Tibial nerve (tissue), 4 donors: Measurements from ENCODE around the gene TBC1D10B. TPM values are rescaled to one million over a fixed set of nuclear protein-coding genes. Genes with fewer than 3 reads are reported as not detected.

ENCODE experiments used
- DNase-seq, 2 donors: peaks; one replicate each; pipeline ENCODE4 v3.0.0-alpha.2; 2019; ENCODE audit warnings: low spot score in 2 of 2
- H3K27ac ChIP-seq, 4 donors: fragments of 200-600 bp; sonication (generic) in 3 of 4; one replicate each; pipeline ENCODE4 v1.5.1; 2017 to 2019; ENCODE audit warnings: mild to moderate bottlenecking in 1 of 4
- H3K27me3 ChIP-seq, 2 donors: fragments of 200-600 bp; sonication (generic) in 1 of 2; one replicate each; pipeline versions ENCODE4 v1.5.1 to v1.6.0; 2017 to 2019
- H3K36me3 ChIP-seq, 3 donors: fragments of 200-600 bp; sonication (generic); one replicate each; pipeline ENCODE4 v1.5.1; 2018 to 2019
- H3K4me1 ChIP-seq, 4 donors: fragments of 200-600 bp; sonication (generic) in 3 of 4; one replicate each; pipeline ENCODE4 v1.5.1; 2017 to 2019
- H3K4me3 ChIP-seq, 4 donors: fragments of 200-600 bp; sonication (generic) in 3 of 4; one replicate each; pipeline ENCODE4 v1.5.1; 2017 to 2019; ENCODE audit warnings: mild to moderate bottlenecking in 1 of 4, moderate library complexity in 1 of 4
- H3K9me3 ChIP-seq, 4 donors: fragments of 200-600 bp; sonication (generic) in 3 of 4; one replicate each; pipeline ENCODE4 v1.5.1; 2017 to 2019
- CTCF ChIP-seq, 5 experiments: fragments of 200-600 bp in 3 of 5; fragments of 450-650 bp in 2 of 5; sonication (generic) in 3 of 5; IDR thresholded peaks; one replicate each; pipeline ENCODE4 v1.5.1; 2016 to 2019; ENCODE audit warnings: antibody characterized with exemption in 5 of 5, mild to moderate bottlenecking in 3 of 5, moderate library complexity in 2 of 5
- EP300 ChIP-seq, 2 donors: sonication (generic); formaldehyde crosslinking; IDR thresholded peaks; one replicate each; pipeline ENCODE4 v1.6.1; 2017; ENCODE audit warnings: antibody characterized with exemption in 2 of 2, mild to moderate bottlenecking in 1 of 2
- POLR2A ChIP-seq, 2 donors: fragments of 450-650 bp; IDR thresholded peaks; one replicate each; pipeline ENCODE4 v1.6.1; 2017; ENCODE audit warnings: antibody characterized with exemption in 2 of 2, mild to moderate bottlenecking in 2 of 2, moderate library complexity in 2 of 2
- WGBS, 2 donors: methylation state at CpG; one replicate each; pipeline ENCODE4 v1.1.5; 2018; 5-methylcytosine and 5-hydroxymethylcytosine counted together
- total RNA-seq, 4 donors: library from RNA; depleted of rRNA; stranded (reverse); fragments of >200 nt; gene quantifications; one replicate each; pipeline ENCODE4 v1.1.0, GENCODE V29; 2016

TBC1D10B gene
- total RNA-seq, 4 donors from 2014 or later = 25.6 to 52.2 (median 31.1) TPM

DNA sequence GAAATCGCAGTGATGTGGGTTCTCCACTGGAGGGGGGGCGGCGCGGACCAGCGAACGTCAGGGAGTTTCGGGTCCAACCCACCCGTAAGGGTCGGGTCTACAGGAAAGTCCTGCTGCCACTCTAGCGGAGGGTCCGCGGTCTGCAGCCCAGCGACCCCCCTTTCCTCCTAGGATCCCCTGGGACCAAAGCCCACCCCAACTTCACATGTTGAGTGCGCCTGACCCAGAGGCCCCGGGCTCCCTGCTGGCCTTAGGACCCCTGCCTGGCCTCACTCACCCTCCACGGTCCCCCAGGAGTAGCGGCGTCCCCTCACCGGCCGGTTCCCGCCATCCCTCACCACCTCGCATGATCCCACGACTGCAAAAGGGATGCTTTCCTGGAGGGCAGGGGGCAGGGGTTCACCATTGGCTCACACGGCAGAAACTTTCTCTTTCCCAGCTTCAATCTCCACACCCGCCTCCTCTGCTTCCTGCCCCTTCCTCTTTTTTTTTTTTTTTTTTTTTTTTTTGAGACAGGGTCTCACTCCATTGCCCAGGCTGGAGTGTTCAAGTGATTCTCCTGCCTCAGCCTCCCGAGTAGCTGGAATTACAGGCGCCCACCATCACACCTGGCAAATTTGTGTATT, 9.0 kb upstream of the TBC1D10B start:
- DNase-seq = no peak
- H3K4me1 ChIP-seq = peaks cover 0 to 29% (median 13%) of the 10 kb centered on the region in 4 donors
- H3K27me3 ChIP-seq = no peaks in the 10 kb centered on the region
- WGBS, 2 donors = 30 to 37% methylated on average over 15 to 22 of the region's 27 CpGs
- TF ChIP-seq CTCF (IDR thresholded peaks at IDR 0.05) (no peak), EP300 (IDR thresholded peaks at IDR 0.05) (no peak), POLR2A (IDR thresholded peaks at IDR 0.05) (no peak)
- no peaks in the 10 kb centered on the region for H3K9me3 ChIP-seq
- H3K27ac ChIP-seq = peak overlapping the region; percentile 99 to 100 (median 100)
- no peaks in the 10 kb centered on the region for H3K36me3 ChIP-seq
- H3K4me3 ChIP-seq = peak overlapping the region; percentile 66 to 89 (median 79)

GRCh38 chr16:30378236-30379157, 8.2 kb upstream of the TBC1D10B start:
- no peaks in the 10 kb centered on the region for H3K9me3 ChIP-seq
- H3K27me3 ChIP-seq = no peaks in the 10 kb centered on the region
- peak overlapping the region; percentile 66 to 89 (median 79) for H3K4me3 ChIP-seq
- peak overlapping the region; percentile 99 to 100 (median 100) for H3K27ac ChIP-seq
- peak in 3 of 5 experiments; percentile 12 to 37 (median 27) for TF ChIP-seq CTCF (IDR thresholded peaks at IDR 0.05)
- peak; percentile 23 to 89 for TF ChIP-seq POLR2A (IDR thresholded peaks at IDR 0.05)
- peak; percentile 13 to 80 for TF ChIP-seq EP300 (IDR thresholded peaks at IDR 0.05)
- peak; percentile 98 to 99 for DNase-seq
- peaks cover 0 to 29% (median 13%) of the 10 kb centered on the region in 4 donors for H3K4me1 ChIP-seq
- no peaks in the 10 kb centered on the region for H3K36me3 ChIP-seq
- 1% methylated on average over 38 to 61 of the region's 67 CpGs for WGBS, 2 donors

- 0 to 1% methylated on average over 39 of the region's 39 CpGs for WGBS, 2 donors
These were observed 7.5 kb upstream of the TBC1D10B start for GRCh38 chr16:30377812-30378235.

GRCh38 chr16:30377050-30377811, 6.9 kb upstream of the TBC1D10B start:
- Histone ChIP-seq H3K27me3 (no peaks in the 10 kb centered on the region), H3K27ac (peak overlapping the region; percentile 99 to 100 (median 100)), H3K4me1 (peaks cover 0 to 29% (median 13%) of the 10 kb centered on the region in 4 donors), H3K36me3 (no peaks in the 10 kb centered on the region), H3K9me3 (no peaks in the 10 kb centered on the region), H3K4me3 (peak overlapping the region; percentile 59 to 89 (median 72))
- DNase-seq = no peak
- 37 to 39% methylated on average over 26 to 29 of the region's 29 CpGs for WGBS, 2 donors
- TF ChIP-seq EP300 (IDR thresholded peaks at IDR 0.05) (no peak), CTCF (IDR thresholded peaks at IDR 0.05) (no peak)

More at GRCh38 chr16:30377812-30378235, 7.5 kb upstream of the TBC1D10B start:
- no peaks in the 10 kb centered on the region for H3K36me3 ChIP-seq
- H3K27me3 ChIP-seq = no peaks in the 10 kb centered on the region
- H3K27ac ChIP-seq = peak overlapping the region; percentile 99 to 100 (median 100)
- DNase-seq = peak; percentile 93 to 97
- peak; percentile 56 to 82 for TF ChIP-seq POLR2A (IDR thresholded peaks at IDR 0.05)
- peak; percentile 43 to 95 for TF ChIP-seq EP300 (IDR thresholded peaks at IDR 0.05)
- peak in 1 of 5 experiments; percentile 12 for TF ChIP-seq CTCF (IDR thresholded peaks at IDR 0.05)
- H3K9me3 ChIP-seq = no peaks in the 10 kb centered on the region
- H3K4me1 ChIP-seq = peaks cover 0 to 29% (median 13%) of the 10 kb centered on the region in 4 donors
- H3K4me3 ChIP-seq = peak overlapping the region; percentile 59 to 89 (median 72)
